Activated naive CD8-positive, alpha-beta T cell treated with anti-CD3 and anti-CD28 coated beads, Interleukin-2, amount 10 ng/mL, durations not matched to agents 7 days and 5 days (primary cell): ENCODE measurements around the gene KLHL18. TPM values are rescaled to one million over a fixed set of nuclear protein-coding genes. Genes with fewer than 3 reads are reported as not detected.
"Not testable (repeated sequence)": the region's sequence is repeated elsewhere in the genome, so short reads cannot be mapped to it uniquely, and the experiment has no call there.

ENCODE experiments used
- ATAC-seq: fragments of 150-1000 bp; cut with Tn5 transposase; one replicate; pipeline ENCODE4 v1.10.0; 2021; ENCODE audit warnings: low read depth, moderate library complexity
- POLR2A ChIA-PET: fragments of 350-600 bp; sonication (Branson Sonifier 250); formaldehyde crosslinking; loops from one replicate; lab custom pipeline; 2021; ENCODE audit warnings: antibody characterized with exemption; lab: Charles Lee
- DNase-seq: peaks from one replicate; pipeline ENCODE4 v3.0.0; 2021
- H3K27ac Mint-ChIP-seq: one replicate; pipeline ENCODE4 v1.8.0; 2022; ENCODE audit warnings: mild to moderate bottlenecking, mixed read lengths
- H3K27me3 Mint-ChIP-seq: one replicate; pipeline ENCODE4 v1.8.0; 2022; ENCODE audit warnings: mild to moderate bottlenecking, moderate library complexity, mixed read lengths
- H3K36me3 Mint-ChIP-seq: one replicate; pipeline ENCODE4 v1.8.0; 2021; ENCODE audit warnings: mild to moderate bottlenecking, mixed read lengths
- H3K4me1 Mint-ChIP-seq: one replicate; pipeline ENCODE4 v1.8.0; 2021; ENCODE audit warnings: mixed read lengths
- H3K4me3 Mint-ChIP-seq: one replicate; pipeline ENCODE4 v1.8.0; 2022; ENCODE audit warnings: mild to moderate bottlenecking, moderate library complexity, mixed read lengths
- H3K9me3 Mint-ChIP-seq: one replicate; pipeline ENCODE4 v1.8.0; 2021; ENCODE audit warnings: mixed read lengths
- total RNA-seq, 2 experiments: library from RNA; stranded (reverse); gene quantifications; one replicate each; pipeline ENCODE4 v1.2.3, GENCODE V29; 2021

Gene KLHL18
- total RNA-seq, 2 experiments from 2014 or later, result 23.1 to 23.5 TPM

DNA sequence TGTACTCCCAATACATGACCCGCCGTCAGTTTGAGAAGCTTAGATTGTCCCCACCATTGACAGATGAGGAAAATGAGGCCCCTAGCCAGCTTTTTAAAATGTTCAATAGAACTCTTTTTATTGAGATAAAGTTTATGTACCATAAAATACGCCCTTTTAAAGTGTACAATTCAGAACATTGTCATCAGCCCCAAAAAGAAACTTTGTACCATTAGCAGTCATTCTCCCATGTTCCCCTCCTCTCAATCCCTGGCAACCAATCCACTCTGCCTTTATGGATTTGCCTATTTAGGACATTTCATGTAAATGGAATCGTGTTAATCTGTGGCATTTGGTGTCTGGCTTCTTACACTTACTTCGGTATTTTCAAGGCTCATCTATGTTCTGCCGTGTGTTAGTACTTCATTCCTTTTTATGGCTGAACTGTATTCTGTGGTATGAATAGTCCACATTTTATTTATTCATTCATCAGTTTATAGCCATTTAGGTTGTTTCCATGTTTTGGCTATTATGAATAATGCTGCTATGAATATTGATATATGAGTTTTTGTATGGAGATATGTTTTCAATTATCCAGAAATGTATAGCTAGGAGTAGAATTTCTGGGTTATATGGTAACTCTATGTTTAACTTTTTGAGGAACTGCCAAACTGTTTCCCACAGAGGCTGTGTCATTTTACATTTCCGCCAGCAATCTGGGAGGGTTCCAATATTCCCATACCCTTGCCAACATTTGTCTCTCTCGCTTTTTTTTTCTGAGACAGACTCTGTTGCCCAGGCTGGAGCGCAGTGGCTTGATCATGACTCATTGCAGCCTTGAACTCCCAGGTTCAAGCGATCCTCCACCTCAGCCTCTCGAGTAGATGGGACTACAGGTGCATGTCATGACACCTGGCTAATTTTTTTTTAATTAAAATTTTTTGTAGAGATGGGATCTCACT is 82.7 kb downstream of the KLHL18 start:
- Mint-ChIP-seq H3K9me3 (peaks cover 4% of the 10 kb centered on the region), H3K27ac (no peak overlapping the region), H3K36me3 (peaks cover 3% of the 10 kb centered on the region), H3K27me3 (peaks cover 10% of the 10 kb centered on the region), H3K4me1 (peaks cover 14% of the 10 kb centered on the region), H3K4me3 (no peak overlapping the region)
- POLR2A ChIA-PET, result interaction anchor here (0.7 kb wide), 1 partner anchor 15 kb away, joined by 3 read pairs; the partner anchor contains the start of gene PTPN23
- ATAC-seq (no peak), DNase-seq (no peak)

GRCh38 chr3:47366833-47367232 is 84.1 kb downstream of the KLHL18 start:
- peaks cover 12% of the 10 kb centered on the region for H3K27me3 Mint-ChIP-seq
- no peak overlapping the region for H3K4me3 Mint-ChIP-seq
- DNase-seq (no peak), ATAC-seq (no peak)
- peaks cover 14% of the 10 kb centered on the region for H3K4me1 Mint-ChIP-seq
- POLR2A ChIA-PET, result no interaction called here
- no peak overlapping the region for H3K27ac Mint-ChIP-seq
- peaks cover 4% of the 10 kb centered on the region for H3K9me3 Mint-ChIP-seq
- peaks cover 2% of the 10 kb centered on the region for H3K36me3 Mint-ChIP-seq

- Mint-ChIP-seq H3K9me3 (no peaks in the 10 kb centered on the region), H3K4me3 (no peak overlapping the region), H3K27ac (no peak overlapping the region), H3K27me3 (peaks cover 15% of the 10 kb centered on the region), H3K36me3 (no peaks in the 10 kb centered on the region), H3K4me1 (peaks cover 8% of the 10 kb centered on the region)
- DNase-seq (no peak), ATAC-seq (no peak)
- POLR2A ChIA-PET, result no interaction called here
These were observed 84.9 kb downstream of the KLHL18 start for GRCh38 chr3:47367631-47368030.

DNA sequence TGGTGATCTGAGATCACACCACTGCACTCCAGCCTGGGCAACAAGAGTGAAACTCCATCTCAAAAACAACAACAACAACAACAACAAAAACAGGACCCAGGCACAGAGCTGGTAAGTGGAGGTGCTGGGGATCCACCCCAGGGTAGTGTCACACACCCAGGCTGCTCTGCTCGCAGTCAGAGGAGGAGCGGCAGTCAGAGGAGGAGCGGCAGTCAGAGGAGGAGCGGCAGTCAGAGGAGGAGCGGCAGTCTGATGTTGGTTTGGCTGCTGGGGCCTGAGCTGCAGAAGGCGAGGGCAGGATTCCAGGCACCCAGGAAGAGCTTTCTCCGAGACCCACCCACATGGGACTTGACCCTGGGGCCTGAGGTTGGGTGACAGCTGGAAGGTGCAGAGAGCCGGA is 87.3 kb downstream of the KLHL18 start:
- not testable (repeated sequence) for H3K9me3 Mint-ChIP-seq

GRCh38 chr3:47370887-47371697 is 88.3 kb downstream of the KLHL18 start:
- H3K36me3 Mint-ChIP-seq, result no peaks in the 10 kb centered on the region
- H3K27ac Mint-ChIP-seq, result no peak overlapping the region
- H3K27me3 Mint-ChIP-seq, result peaks cover 17% of the 10 kb centered on the region
- no peak overlapping the region for H3K4me3 Mint-ChIP-seq
- peak; percentile 49 for DNase-seq
- no peak for ATAC-seq
- peaks cover 2% of the 10 kb centered on the region for H3K4me1 Mint-ChIP-seq
- POLR2A ChIA-PET, result interaction anchor here (0.5 kb wide), 1 partner anchor 338 kb away, joined by 3 read pairs; no protein-coding TSS in a partner anchor
- no peaks in the 10 kb centered on the region for H3K9me3 Mint-ChIP-seq

More for the DNA sequence above, 87.3 kb downstream of the KLHL18 start:
- H3K27ac Mint-ChIP-seq, DNase-seq, H3K36me3 Mint-ChIP-seq, ATAC-seq, H3K4me1 Mint-ChIP-seq, H3K4me3 Mint-ChIP-seq: not testable (repeated sequence)
- peaks cover 20% of the 10 kb centered on the region for H3K27me3 Mint-ChIP-seq
- POLR2A ChIA-PET, result interaction anchor here (0.6 kb wide), 1 partner anchor 46 kb away, joined by 3 read pairs; no protein-coding TSS in a partner anchor

- DNase-seq (no peak), ATAC-seq (no peak)
- Mint-ChIP-seq H3K36me3 (no peaks in the 10 kb centered on the region), H3K27ac (no peak overlapping the region), H3K9me3 (no peaks in the 10 kb centered on the region), H3K4me1 (peaks cover 13% of the 10 kb centered on the region), H3K27me3 (peaks cover 11% of the 10 kb centered on the region), H3K4me3 (no peak overlapping the region)
- POLR2A ChIA-PET, result interaction anchor here (0.7 kb wide), 1 partner anchor 10 kb away, joined by 4 read pairs; no protein-coding TSS in a partner anchor
These were observed 91.8 kb downstream of the KLHL18 start for GRCh38 chr3:47374587-47374986.

- H3K4me3 Mint-ChIP-seq, result no peak overlapping the region
- H3K9me3 Mint-ChIP-seq, result no peaks in the 10 kb centered on the region
- peaks cover 20% of the 10 kb centered on the region for H3K4me1 Mint-ChIP-seq
These were observed 93.6 kb downstream of the KLHL18 start for GRCh38 chr3:47376393-47376792.

DNA sequence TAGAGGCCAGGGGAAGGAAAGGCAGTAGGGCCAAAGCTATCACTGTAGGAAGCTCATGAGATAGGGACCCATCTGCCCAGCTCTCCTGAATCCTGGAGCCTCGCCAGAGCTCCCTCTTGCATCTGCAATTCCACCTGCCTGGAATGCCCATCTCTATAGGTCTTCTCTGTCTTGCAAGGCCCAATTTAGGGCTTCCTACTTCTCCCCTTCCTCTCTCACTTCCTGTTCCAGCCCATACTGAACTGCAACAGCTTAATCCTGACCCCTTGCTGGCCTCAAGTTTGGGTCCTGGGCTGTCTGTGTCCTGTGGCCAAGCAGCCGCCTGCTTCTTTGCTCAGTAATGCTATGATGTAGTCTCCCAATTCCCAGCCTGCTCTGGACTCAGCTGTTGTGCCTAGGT is 94.4 kb downstream of the KLHL18 start:
- Mint-ChIP-seq H3K36me3 (peaks cover 2% of the 10 kb centered on the region), H3K4me1 (peaks cover 25% of the 10 kb centered on the region), H3K27ac (no peak overlapping the region), H3K9me3 (no peaks in the 10 kb centered on the region), H3K27me3 (peaks cover 8% of the 10 kb centered on the region), H3K4me3 (no peak overlapping the region)
- ATAC-seq (no peak), DNase-seq (no peak)
- POLR2A ChIA-PET, result no interaction called here

More at GRCh38 chr3:47376393-47376792, 93.6 kb downstream of the KLHL18 start:
- Mint-ChIP-seq H3K27me3 (peaks cover 10% of the 10 kb centered on the region), H3K36me3 (peaks cover 2% of the 10 kb centered on the region), H3K27ac (no peak overlapping the region)
- DNase-seq (no peak), ATAC-seq (no peak)
- POLR2A ChIA-PET, result no interaction called here

- Mint-ChIP-seq H3K9me3 (no peaks in the 10 kb centered on the region), H3K4me3 (no peak overlapping the region), H3K36me3 (peaks cover 8% of the 10 kb centered on the region), H3K4me1 (peaks cover 32% of the 10 kb centered on the region), H3K27me3 (peaks cover 2% of the 10 kb centered on the region), H3K27ac (no peak overlapping the region)
- no peak for DNase-seq
- POLR2A ChIA-PET, result interaction anchor here (2.1 kb wide), 1 partner anchor 215 kb away, joined by 8 read pairs; the partner anchor contains the start of gene SETD2
- ATAC-seq, result no peak
These were observed 96.1 kb downstream of the KLHL18 start for GRCh38 chr3:47378869-47379268.

- ATAC-seq, result no peak
- Mint-ChIP-seq H3K4me3 (peak overlapping the region; percentile 99), H3K36me3 (peaks cover 8% of the 10 kb centered on the region), H3K4me1 (peaks cover 32% of the 10 kb centered on the region), H3K27me3 (no peaks in the 10 kb centered on the region), H3K9me3 (no peaks in the 10 kb centered on the region), H3K27ac (peak overlapping the region; percentile 100)
- DNase-seq, result no peak
- POLR2A ChIA-PET, result interaction anchor here (2.1 kb wide), 1 partner anchor 215 kb away, joined by 8 read pairs; the partner anchor contains the start of gene SETD2
These were observed 96.7 kb downstream of the KLHL18 start for GRCh38 chr3:47379411-47379899.

DNA sequence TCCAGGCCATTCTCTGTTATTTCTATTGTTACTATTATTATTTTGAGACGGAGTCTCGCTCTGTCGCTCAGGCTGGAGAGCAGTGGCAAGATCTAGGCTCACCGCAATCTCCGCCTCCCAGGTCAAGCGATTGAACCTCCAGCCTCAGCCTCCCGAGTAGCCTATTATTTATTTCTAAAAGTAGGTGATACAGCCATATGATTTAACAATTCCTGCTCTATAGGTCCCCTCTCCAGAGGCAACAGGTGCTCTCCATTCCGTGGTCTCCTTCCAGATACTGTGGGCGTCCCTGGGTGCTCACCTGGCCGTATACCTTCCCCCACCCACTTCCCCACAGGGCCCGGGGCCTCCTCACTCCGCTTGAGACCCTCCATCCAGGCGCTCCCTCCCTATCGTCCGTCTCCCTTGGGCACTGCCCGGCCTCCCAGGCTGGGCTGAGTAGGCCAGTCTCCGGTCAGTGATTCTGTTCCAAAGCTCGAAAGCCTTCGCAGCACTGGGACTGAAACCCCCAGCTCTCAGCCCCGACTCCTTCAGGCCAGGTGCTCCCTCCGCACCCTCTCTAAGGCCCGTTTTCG is 97.4 kb downstream of the KLHL18 start:
- Mint-ChIP-seq H3K36me3 (peaks cover 8% of the 10 kb centered on the region), H3K4me3 (peak overlapping the region; percentile 99), H3K27me3 (no peaks in the 10 kb centered on the region), H3K4me1 (peaks cover 32% of the 10 kb centered on the region), H3K9me3 (no peaks in the 10 kb centered on the region), H3K27ac (peak overlapping the region; percentile 100)
- POLR2A ChIA-PET, result interaction anchor here (0.7 to 2.1 kb wide), 10 partner anchors 33 to 454 kb away, joined by 3 to 8 read pairs (median 4); partner anchors contain the start of genes ELP6, KIF9, KLHL18 and NBEAL2
- DNase-seq (no peak), ATAC-seq (no peak)

DNA sequence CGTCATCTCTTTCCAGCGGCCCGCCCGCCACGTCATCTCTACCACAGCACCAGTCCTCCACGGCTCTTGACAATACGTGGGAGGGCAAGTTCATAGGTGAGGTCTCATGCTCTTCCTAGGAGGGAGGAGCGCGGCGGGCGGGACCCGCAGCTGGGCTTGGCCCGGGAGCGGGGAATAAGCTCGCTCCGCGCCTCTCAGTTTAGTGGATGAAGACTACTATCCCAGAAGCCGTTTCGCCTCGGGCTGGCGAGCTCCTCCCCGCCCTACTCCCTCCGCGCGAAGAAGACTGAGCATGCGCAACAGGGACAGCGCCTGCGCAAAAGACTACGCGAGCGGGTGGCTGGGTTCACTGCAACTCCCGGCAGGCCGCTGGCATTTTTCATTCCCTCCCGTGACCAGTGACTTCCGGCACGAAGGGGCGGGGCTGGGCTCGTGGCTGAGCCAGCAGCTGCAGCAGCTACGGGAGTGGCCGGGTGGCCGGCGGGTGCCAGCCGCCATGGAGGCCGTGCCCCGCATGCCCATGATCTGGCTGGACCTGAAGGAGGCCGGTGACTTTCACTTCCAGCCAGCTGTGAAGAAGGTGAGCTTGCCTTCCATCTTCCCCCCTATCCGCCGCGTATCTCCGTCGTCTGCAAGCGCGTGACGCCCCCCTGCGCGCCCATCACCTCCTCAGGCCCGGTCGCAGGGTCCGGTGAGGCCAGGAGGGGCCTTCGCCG is 98.0 kb downstream of the KLHL18 start, which contains the start of gene PTPN23:
PTPN23 (plus strand) TSS at position 421 of the 716 bp plus-strand sequence; CDS start at position 497, 76 bp downstream.
- H3K27ac Mint-ChIP-seq, result peak within 1 kb of the TSS; percentile 100
- H3K27me3 Mint-ChIP-seq, result no peaks in the 10 kb centered on the region
- peaks cover 34% of the 10 kb centered on the region for H3K4me1 Mint-ChIP-seq
- H3K4me3 Mint-ChIP-seq, result peak within 1 kb of the TSS; percentile 99
- H3K9me3 Mint-ChIP-seq, result no peaks in the 10 kb centered on the region
- DNase-seq, result peak; percentile 97
- peak; percentile 85 for ATAC-seq
- POLR2A ChIA-PET, result interaction anchor here (0.5 to 2.1 kb wide), 13 partner anchors 9 to 454 kb away, joined by 3 to 8 read pairs (median 3); partner anchors contain the start of genes ELP6, KIF9, KLHL18 and NBEAL2
- H3K36me3 Mint-ChIP-seq, result peaks cover 8% of the 10 kb centered on the region
